ENCODE data around the gene FAM13C.
"Not testable (repeated sequence)": the region's sequence is repeated elsewhere in the genome, so short reads cannot be mapped to it uniquely, and the experiment has no call there.

The FAM13C gene

DNA sequence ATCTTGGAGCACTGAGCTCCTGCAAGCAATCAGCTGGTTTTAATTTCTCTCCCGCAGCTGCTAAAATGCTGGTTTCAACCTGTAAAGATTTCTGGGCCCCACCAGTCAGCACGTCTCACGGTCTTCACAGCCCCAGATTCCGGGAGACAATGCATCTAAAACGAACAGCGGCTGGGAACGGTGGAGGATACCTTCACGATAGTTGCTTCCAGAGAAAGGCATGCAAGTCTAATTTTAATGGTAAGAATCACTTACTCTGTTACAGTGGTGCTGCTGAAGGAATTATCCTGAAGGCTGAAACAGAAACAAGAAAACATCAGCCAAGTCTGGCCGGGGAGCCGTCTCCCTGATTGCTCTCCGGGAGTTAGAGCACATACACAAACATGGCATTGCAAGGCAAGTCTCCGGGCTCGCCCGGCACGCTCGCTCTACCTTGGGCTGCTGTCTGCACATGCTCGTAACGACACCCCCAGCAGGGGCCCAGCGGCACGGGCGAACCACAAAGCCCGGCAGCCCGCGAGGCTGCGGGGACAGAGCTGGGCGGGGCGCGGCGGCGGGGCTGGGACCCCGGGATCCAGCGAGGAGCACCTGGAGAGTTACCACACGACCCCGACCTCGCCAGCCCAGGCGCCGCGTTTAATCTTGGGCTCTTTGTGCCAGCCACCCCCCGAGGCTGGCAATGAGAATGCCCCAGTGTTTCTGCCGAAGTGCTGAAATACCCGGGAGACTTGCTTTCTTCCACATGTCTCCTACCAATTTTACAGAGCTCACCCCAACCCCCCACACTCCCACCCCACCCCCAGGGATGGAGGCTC is at the start of gene FAM13C:
TSS of gene FAM13C (minus strand) at position 406 of the 815 bp plus-strand sequence. CDS start at position 317, 89 bp downstream.
- DNase-seq = no peak

DNA sequence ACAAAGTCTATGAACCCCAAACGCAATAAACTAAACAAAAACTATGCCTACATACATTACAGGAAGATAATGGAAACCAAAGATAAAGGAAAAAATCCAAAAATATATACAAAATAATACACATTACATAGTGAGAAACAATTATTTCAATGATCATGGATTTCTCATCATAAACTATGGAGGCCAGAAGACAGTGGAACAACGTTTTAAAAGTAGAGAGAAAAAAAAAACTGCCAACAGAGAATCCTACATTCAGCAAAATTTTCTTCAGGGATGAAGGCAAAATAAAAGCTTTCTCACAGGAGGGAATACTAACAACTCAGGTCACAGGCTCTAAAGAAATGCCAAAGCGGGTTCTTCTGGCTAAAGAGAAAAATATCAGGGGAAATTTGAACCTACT is 42.9 kb upstream of the FAM13C start:
- no peak for DNase-seq

DNA sequence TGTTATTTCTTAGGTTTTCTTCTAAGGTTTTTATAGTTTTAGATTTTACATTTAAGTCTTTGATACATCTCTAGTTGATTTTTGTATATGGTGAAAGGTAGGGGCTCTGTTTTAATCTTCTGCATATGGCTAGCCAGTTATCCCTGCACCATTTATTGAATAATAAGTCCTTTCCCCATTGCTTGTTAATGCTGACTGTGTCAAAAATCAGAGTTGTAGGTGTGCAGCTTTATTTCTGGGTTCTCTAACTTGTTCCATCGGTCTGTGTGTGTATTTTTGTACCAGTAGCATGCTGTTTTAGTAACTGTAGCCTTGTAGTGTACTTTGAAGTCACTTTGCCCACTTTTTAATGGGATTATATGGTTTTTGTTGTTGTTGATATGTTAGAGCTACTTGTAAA is 37.9 kb upstream of the FAM13C start:
- DNase-seq = no peak

DNA sequence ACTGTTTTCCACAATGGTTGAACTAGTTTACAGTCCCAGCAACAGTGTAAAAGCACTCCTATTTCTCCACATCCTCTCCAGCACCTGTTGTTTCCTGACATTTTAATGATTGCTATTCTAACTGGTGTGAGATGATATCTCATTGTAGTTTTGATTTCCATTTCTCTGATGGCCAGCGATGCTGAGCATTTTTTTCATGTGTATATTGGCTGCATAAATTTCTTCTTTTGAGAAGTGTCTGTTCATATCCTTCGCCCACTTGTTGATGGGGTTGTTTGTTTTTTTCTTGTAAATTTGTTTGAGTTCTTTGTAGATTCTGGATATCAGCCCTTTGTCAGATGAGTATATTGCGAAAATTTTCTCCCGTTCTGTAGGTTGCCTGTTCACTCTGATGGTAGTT is 37.0 kb upstream of the FAM13C start:
- not testable (repeated sequence) for DNase-seq

DNA sequence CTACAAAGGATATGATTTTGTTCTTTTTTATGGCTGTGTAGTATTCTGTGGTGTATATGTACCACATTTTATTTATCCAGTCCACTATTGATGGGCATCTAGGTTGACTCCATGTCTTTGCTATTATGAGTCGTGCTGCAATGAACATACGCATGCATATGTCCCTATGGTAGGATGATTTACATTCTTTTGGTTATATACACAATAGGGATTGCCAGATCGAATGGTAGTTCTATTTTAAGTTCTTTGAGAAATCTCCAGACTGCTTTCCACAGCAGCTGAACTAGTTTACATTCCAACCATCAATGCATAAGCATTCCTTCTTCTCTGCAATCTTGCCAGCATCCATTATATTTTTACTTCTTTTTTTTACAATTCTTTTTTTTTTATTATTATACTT is 35.6 kb upstream of the FAM13C start:
- no peak for DNase-seq

DNA sequence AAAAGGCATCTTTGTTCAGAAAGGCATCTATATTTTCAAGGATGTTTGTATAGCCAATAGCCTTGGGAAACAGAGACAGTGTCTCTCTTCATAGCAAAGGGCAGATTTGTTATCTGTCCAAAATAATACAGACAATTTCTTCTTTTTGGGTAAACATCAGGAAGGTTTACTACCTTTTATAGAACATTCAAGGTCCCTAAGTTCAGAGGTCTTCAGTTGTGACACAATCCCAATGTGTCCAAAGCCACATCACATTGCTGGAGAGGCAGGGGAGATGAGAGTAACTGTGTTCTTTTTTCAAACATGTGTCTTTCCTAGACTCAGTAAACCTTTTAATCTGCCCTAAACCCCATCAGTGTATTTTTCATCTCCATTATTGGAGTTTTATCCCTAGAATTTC is 33.6 kb upstream of the FAM13C start:
- DNase-seq = no peak

DNA sequence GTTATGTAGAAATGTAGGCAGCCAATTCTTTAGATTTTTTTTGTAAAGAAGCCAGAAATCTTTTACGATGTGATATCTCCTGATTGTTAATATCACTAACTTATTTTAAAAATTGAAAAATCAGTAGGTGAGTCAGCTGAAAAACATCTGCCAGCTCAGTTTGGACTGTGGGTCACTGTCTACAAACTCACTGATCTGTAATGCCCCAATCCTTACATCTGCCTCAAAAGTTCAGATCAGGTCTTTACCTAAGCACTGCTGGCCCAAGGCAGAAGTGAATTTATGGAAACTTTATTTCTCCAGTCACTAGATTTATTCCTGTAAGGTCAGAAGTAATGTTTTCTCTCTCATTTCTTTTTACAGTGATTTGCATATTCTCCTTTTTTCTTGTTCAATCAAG is 31.0 kb upstream of the FAM13C start:
- DNase-seq = no peak

DNA sequence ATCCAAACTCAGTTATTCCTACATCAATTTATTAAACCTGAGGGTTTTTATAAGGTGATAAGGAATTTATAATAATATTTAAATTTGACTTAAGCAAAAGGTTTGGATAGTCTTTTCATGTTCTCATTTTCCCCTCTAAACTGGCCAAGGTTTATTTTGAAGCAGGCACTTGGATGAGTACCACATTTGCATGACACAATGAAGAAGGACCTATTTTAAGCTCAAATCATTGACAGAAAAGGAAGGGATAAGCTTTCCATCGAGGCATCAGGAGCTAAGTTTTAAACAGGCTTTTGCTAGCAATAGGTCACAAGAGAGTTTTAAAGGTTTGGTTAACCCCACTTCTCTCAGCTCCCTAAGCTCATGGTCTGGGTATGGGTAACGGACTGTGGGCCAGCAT is 28.7 kb upstream of the FAM13C start:
- no peak for DNase-seq

DNA sequence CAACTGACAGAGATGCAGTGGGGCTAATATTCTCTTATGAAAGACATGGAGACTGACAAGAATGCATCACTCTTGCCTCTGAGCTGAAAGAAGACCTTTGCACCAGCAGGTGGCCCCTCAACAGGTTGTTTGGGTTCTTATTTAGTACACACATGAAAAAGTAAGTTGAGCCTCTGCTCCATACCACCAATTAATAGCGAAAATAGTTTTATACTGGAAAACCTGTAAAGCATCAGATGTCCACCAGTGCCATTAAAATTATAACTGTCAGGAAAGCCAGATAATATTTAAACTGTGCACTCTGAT is 26.3 kb upstream of the FAM13C start:
- DNase-seq = no peak

DNA sequence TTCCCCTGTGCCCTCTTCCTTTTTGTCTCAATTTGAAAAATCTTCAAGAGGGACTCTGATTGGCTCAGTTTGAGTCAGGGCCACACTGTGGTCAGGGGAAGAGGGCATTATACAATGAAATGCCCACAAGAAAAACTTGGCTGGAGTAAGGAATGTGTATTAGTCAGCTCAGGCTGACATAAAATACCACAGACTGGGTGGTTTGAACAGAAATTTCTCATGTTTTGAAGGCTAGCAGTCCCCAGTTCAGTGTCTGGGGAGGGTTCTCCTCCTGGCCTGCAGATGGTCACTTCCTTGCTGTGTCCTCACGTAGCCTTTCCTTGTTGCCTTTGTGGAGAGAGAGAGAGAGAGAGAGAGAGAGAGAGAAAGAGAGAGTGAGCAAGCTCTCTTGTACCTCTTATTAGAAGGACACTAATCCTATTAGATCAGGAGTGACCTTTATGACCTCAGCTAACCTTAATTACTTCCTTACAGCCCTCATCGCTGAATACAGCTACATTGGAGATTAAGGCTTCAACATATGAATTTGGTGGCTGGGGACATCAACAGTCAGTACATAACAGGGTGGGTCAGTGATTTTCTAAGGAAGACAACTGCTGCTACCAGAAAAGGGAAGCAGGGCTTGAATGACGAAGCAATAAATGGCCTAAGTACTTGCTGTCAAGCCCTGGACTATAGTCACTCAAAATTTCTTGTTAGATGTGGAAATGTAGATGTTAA is 25.8 kb upstream of the FAM13C start:
- no peak for DNase-seq

DNA sequence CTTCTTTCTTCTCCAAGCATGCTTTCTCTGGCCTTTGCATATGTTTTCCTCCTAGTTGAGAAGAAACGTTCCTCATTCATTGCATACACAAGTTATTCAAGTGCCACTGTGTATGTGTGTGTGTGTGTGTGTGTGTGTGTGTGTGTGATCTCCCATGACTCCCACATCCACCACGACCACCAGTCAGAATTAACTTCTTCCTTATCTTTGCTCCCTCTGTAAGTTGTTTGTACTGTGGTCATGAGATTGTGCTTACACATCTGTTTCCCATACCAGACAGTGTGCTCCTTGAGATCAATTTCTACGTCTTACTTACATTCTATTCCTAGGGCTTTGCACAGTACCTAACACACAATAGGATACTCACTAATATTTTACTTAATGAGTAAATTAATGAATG is 22.4 kb upstream of the FAM13C start:
- DNase-seq = no peak

DNA sequence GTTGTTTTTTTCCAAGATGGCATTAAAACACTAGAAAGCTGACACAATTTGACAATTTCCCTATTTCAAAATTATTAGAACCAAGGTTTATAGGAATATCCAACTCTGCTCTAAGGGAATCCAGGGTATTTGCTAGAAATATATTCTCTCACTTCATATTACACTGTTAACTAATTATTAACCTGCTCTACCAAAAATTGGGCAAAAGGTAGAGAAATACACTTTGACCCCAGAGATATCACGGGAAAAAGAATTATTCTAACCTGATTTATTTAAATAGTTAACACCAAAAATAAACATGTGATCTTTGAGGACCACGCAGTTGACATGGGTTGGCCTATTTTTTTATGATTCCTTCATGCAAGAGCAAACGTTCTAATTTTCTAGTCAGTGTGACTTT is 21.6 kb upstream of the FAM13C start:
- DNase-seq = no peak

DNA sequence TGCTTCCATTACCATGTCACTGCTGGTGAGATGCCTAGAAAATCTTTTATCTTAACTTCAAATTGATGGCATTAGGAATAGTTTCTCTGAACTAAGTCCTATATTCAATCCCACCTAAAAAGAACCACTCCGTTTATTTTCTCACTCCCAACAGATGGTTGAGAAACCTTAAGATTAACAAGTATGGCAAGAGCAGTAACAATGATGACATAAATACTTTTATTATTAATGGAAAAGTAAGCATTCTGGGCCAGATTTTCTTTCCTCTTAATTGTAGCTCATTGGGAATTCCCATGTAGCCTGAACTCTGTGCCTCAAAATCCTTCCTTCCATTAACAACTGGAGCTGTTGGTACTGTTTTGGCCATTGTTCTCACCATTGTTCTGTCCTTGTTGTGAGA is 21.1 kb upstream of the FAM13C start:
- DNase-seq = no peak

DNA sequence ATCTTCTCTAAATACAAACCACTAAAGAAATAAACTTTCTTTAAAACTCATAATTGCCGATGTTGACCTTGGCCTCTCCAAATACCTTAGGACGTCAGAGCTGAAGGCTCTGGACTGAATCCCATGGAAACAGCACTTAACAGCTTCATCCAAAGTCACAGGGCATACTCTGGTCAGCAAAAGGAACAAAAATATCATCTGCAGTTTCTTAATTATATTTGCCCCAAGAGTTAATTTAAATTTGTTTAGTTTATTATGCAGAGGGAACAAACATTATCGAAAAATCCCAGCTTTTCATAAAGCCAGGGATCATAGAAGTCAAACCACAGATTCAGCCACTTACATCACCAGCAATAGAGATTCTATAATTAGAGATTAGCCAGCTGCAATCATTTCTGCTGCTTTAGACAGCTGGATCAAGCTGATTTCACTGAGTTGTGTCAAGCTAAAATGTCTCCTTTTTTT is 20.5 kb upstream of the FAM13C start:
- no peak for DNase-seq

DNA sequence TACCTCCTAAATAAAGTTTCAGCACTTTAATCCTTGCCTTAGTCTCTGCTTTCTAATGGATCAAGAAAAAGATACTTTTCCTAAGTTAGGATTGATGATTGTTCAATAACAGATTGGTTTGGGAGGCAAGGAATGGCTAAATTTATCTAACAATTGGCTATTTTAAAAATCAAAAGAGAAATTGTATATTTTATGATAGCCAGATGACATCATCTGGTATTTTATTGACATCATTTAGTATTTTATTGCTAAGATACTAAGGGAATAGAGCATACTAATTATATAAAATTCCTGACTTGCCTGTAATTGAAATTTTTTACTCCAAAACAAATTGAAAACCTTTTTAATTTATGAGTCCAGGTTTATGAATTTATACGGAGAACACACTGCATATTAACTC is 19.3 kb upstream of the FAM13C start:
- DNase-seq = no peak

DNA sequence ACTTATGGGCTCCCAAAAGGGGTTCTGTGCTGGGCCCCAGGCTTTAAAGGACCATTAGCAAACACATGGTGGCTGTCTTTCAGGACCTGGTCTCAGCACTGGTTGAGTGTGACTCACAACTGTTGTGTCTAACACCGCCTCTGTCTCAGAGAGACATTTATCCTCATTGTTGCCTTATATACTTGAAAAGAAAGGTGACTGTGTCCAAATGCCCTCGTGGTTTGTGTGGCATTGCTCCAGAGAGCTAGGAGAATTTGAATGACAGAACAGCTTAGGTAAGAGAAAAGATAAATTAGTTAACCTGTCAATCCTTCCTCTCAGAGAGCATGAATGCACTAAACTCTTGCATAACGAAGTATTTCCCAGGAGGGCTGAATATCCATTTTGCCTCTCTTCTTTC is 14.5 kb upstream of the FAM13C start:
- DNase-seq = no peak

DNA sequence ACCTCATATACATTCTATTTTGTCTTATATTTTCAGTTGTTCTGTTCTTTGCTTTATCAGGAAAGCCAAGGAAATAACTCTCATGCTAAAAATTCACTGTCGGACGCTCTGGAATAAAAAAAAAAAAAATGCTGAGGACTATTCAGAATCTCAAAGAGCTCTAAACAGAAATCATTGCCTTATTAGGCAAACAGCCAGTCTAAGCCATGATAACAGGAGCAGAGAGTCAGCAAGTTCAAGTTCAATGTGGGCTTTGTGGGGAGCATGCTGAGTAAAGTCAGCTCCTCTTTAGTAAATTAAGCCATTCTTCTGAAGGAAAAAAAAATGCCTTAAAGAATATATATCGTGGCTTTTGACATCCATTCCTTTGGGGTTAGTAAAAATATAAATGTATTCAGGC is 13.6 kb upstream of the FAM13C start:
- DNase-seq = no peak

DNA sequence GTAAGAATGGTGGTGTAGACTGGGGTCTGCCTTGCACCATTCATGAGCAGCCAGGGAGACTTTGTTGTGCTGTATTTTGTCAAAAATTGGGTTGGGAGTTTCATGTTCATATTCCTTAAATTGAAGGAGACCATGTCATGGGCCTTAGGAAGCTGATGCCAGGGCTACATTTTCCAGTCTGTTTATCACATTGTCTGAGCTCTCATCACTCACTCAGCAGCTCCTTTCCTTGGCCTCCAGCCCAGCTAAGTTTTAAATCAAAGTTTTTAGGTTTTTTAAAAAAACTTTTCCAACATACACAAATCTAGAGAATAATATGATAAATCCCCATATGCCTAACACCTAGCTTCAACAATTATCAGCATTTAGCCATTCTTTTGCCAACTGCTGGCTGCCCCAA is 12.6 kb upstream of the FAM13C start:
- no peak for DNase-seq

DNA sequence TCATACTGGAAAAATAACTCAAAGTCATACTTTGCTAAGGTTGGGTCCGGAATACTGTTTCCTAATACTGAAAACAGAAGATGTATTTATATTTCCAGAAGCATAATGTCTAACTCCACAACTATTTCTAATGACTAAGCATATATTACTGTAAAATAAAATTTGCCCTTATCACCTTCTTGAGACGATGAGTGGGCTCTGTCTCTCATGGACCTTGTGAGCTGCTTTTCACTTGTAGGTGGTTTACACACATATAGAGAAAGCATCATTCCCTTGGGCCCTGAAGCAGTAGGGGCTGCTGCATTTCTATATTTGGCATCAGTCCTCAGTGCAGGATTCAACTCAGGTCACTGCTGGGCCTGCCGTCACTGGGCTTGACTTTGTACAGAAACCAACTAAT is 10.7 kb upstream of the FAM13C start:
- no peak for DNase-seq

DNA sequence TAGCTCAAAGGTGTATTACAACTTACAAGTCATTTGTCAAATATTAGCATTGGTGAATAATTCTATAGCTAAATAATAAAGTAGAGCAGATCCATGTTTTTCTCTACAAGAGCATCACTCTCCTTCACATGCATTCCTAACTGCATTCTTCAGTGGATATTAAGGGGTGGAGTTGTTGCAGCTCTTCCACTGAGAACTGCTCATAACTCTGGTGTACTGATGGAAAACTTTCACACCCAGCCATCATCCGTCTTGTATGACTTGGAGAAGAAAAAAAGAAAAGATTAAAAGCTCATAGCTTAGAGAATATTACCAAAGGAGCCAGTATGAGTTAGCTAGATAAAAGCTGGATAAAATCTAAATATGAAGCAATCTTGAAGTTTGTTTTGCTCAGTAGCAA is 10.2 kb upstream of the FAM13C start:
- DNase-seq = no peak

DNA sequence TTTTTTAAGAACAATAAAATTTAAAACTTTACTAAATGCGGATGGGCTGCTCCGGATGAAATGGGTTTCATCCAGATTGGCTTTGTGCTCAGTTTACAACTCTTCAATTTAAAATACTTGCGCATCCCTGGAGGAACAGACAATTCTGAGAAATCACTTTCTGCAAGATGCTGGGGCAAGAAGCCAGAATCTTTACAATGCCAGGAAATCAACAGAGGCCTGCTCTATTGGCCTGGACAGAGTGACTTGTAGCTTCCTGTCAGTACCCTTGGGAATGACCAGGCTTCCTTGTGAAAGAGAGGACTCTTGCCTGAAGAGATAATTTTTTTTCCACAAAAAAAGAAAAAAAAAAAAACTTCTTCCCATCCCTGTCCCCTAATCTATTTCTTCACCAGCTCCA is 3.9 kb upstream of the FAM13C start:
- DNase-seq = no peak

DNA sequence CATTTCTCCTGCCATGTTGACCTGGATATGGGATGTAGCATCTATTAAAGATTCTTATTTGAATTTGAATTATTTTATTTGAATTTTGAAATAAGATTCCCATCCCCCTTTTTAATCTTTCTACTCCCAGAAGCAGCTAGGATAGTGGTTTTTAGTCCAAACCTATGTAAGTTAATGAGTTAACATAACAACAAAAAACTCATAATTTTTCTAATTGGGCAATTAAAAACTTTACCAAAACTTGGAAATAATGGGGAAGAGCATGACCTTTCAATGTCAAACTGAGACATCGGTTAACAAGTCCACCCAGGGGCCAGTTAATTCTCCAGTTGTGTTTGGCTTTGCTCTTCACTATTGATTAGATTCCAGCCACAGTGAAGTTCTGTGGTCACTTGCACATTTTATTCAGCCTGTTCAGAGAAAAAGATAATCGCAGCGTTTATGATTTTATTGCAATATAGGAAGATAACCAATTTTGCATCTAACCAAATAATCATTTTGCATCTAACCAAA is 1.2 kb upstream of the FAM13C start:
- DNase-seq = no peak

DNA sequence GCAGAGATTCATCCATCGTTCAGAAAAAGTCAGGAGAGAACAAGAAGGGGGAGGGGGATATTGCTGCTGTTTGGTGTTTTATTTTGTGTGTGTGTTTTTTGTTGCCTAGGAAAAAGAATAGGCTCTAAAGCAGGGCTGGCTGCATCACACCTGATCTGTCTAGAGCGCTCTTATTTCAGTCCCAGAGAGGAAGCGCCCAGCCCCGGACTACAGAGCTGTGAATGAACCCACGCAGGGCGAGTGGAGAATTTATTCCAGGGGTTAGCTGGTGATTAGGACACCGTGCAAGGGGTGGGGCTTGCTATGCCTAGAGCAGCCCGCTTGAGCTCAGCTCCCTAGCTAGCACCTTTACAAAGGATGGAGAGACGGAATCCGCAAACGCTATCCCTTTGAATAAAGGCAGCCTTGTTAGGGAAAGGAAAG is 621 bp upstream of the FAM13C start:
- no peak for DNase-seq

DNA sequence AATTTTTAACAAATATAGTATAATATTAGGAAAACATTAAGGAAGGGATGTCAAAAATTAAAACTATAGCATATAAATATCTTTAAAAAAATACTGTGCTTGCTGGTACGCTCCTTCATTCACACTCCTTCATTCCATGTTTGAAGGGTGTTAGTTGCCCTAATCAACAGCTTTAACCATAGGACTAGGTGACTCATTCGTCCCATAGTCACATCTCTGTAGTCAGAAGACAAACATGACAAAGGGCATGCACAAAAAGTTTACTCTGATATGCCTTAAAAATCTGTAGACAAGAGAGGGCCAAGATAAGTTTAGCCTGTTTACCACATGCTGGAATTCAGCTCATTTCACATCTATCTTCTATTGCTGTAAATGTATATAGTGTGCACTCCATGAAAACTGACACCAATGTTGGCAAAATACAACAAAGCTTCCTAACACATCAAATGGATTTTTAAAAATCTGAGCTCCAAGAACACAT is 646 bp downstream of the FAM13C start:
- no peak for DNase-seq
